AG04450 (cell line): Measurements from ENCODE around the gene CTAGE8. TPM values are rescaled to one million over a fixed set of nuclear protein-coding genes. Genes with fewer than 3 reads are reported as not detected.
"Not testable (repeated sequence)": the region's sequence is repeated elsewhere in the genome, so short reads cannot be mapped to it uniquely, and the experiment has no call there.

Experiments
- CTCF ChIA-PET: fragments of 300-600, 350-600 bp; formaldehyde crosslinking; extraction: SDS; loops from one replicate; lab custom pipeline; 2022; ENCODE audit warnings: antibody characterized with exemption, inconsistent platforms; lab: Charles Lee
- POLR2A ChIA-PET: fragments of 350-600 bp; formaldehyde crosslinking; extraction: SDS; loops from one replicate; lab custom pipeline; 2021; ENCODE audit warnings: antibody characterized with exemption, inconsistent platforms; lab: Yijun Ruan, JAX
- DNase-seq: peaks from one replicate; pipeline ENCODE4 v3.0.0-alpha.2; 2011; ENCODE audit warnings: low read depth, low spot score
- H3K27ac ChIP-seq: one replicate; pipeline ENCODE4 v1.5.1; 2012; ENCODE audit warnings: low read depth, low read length, control low read depth
- H3K27me3 ChIP-seq: one replicate; pipeline ENCODE4 v1.6.0; 2012; ENCODE audit warnings: low read length; ENCODE audit not compliant: control insufficient read depth, insufficient read depth
- H3K4me3 ChIP-seq: 2 replicates; pipeline ENCODE4 v1.5.1; 2011; ENCODE audit warnings: mild to moderate bottlenecking, low read depth, low read length, control low read depth
- H3K9me3 ChIP-seq: 2 replicates; pipeline ENCODE4 v1.5.1; 2012; ENCODE audit warnings: low read length; ENCODE audit not compliant: control insufficient read depth, insufficient read depth
- polyA plus RNA-seq: library from polyadenylated mRNA; depleted of rRNA; stranded (reverse); fragments of >200 nt; gene quantifications from 2 replicates; pipeline ENCODE4 v1.2.3, GENCODE V29; 2011

CTAGE8 gene
- polyA plus RNA-seq, 1 experiment, result 0.16 TPM

GRCh38 chr7:144287171-144287784 lies 18.2 kb upstream of the CTAGE8 start:
- H3K9me3 ChIP-seq, DNase-seq, H3K27me3 ChIP-seq, H3K4me3 ChIP-seq, CTCF ChIA-PET, H3K27ac ChIP-seq, POLR2A ChIA-PET: not testable (repeated sequence)

GRCh38 chr7:144283716-144284115 lies 14.6 kb upstream of the CTAGE8 start:
- DNase-seq, CTCF ChIA-PET, H3K27me3 ChIP-seq, H3K4me3 ChIP-seq, H3K27ac ChIP-seq, POLR2A ChIA-PET, H3K9me3 ChIP-seq: not testable (repeated sequence)

- POLR2A ChIA-PET, result not testable (repeated sequence)
Observed at GRCh38 chr7:144282490-144282889, 13.4 kb upstream of the CTAGE8 start.

GRCh38 chr7:144281981-144282380 lies 12.9 kb upstream of the CTAGE8 start:
- H3K4me3 ChIP-seq, H3K9me3 ChIP-seq, H3K27me3 ChIP-seq, DNase-seq, CTCF ChIA-PET, POLR2A ChIA-PET, H3K27ac ChIP-seq: not testable (repeated sequence)

More at GRCh38 chr7:144282490-144282889, 13.4 kb upstream of the CTAGE8 start:
- H3K4me3 ChIP-seq, CTCF ChIA-PET, H3K27ac ChIP-seq, DNase-seq, H3K27me3 ChIP-seq, H3K9me3 ChIP-seq: not testable (repeated sequence)

- H3K4me3 ChIP-seq, CTCF ChIA-PET, H3K9me3 ChIP-seq, POLR2A ChIA-PET, H3K27me3 ChIP-seq, DNase-seq, H3K27ac ChIP-seq: not testable (repeated sequence)
Observed at GRCh38 chr7:144280010-144280409, 10.9 kb upstream of the CTAGE8 start.

GRCh38 chr7:144275281-144275680 lies 6.2 kb upstream of the CTAGE8 start:
- CTCF ChIA-PET, H3K4me3 ChIP-seq, DNase-seq, H3K9me3 ChIP-seq, H3K27me3 ChIP-seq, H3K27ac ChIP-seq, POLR2A ChIA-PET: not testable (repeated sequence)

- H3K9me3 ChIP-seq, DNase-seq, CTCF ChIA-PET, POLR2A ChIA-PET, H3K4me3 ChIP-seq, H3K27ac ChIP-seq, H3K27me3 ChIP-seq: not testable (repeated sequence)
Observed at GRCh38 chr7:144264692-144265091, 4.4 kb downstream of the CTAGE8 start, which contains the start of gene OR2A7. TSS of gene OR2A7 (minus strand) at chr7:144264792. CDS start at chr7:144259628, 5,164 bp downstream.

GRCh38 chr7:144262128-144262527 lies 7.0 kb downstream of the CTAGE8 start:
- H3K27me3 ChIP-seq, CTCF ChIA-PET, H3K4me3 ChIP-seq, H3K27ac ChIP-seq, DNase-seq, H3K9me3 ChIP-seq, POLR2A ChIA-PET: not testable (repeated sequence)

GRCh38 chr7:144259067-144259466 lies 10.0 kb downstream of the CTAGE8 start:
- DNase-seq, H3K27me3 ChIP-seq, H3K9me3 ChIP-seq, CTCF ChIA-PET, H3K4me3 ChIP-seq, POLR2A ChIA-PET, H3K27ac ChIP-seq: not testable (repeated sequence)
